HG03432 (cell line): ENCODE data around the gene TMC7.
"Not testable (repeated sequence)": the region's sequence is repeated elsewhere in the genome, so short reads cannot be mapped to it uniquely, and the experiment has no call there.

Source experiments
- ATAC-seq: cut with Tn5 transposase; IDR thresholded peaks from one replicate; pipeline ENCODE4 v1.9.1; 2021; ENCODE audit warnings: mild to moderate bottlenecking, moderate library complexity; ENCODE audit not compliant: unreplicated experiment

Gene TMC7

DNA sequence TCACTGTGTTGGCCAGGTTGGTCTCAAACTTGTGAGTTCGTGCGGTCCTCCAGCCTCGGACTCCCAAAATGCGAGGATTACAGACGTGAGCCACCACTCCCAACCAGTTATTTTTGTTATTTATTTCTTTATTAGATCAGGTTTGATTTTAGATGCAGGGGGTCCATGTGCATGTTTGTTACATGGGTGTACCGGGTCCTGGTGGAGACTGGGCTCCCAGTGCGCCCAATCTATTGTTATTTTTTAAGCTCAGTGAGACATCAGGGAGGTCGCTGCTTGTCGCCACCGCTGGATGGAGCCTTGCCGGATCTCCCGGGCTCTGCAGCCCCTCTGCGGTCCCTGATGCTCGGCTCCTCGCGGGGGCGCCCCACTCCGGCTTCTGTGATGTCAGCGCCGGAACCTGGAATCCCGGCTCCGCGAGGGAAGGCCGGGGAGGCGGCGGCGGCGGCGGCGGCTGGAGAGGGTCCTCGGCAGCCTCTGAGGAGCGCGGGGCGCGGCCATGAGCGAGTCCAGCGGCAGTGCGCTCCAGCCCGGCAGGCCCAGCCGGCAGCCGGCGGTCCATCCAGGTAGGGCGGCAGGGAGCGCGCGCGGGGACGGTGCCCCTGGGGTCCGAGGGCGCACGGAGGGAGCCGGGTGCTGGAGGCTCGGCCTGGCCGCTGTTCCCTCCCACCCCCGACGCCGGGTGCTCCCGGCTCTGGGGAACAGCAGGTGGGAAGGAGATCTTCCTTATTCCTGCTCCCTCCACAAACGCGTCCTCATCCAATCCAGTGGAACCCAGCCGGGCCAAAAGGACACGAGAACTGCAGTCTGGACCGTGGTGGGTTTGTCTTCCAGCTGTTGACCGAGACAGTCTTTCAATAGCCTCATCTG is at the start of gene TMC7:
TMC7 (plus strand) TSS at position 370 of the 870 bp plus-strand sequence; CDS start at position 500, 130 bp downstream.
- no peak for ATAC-seq

DNA sequence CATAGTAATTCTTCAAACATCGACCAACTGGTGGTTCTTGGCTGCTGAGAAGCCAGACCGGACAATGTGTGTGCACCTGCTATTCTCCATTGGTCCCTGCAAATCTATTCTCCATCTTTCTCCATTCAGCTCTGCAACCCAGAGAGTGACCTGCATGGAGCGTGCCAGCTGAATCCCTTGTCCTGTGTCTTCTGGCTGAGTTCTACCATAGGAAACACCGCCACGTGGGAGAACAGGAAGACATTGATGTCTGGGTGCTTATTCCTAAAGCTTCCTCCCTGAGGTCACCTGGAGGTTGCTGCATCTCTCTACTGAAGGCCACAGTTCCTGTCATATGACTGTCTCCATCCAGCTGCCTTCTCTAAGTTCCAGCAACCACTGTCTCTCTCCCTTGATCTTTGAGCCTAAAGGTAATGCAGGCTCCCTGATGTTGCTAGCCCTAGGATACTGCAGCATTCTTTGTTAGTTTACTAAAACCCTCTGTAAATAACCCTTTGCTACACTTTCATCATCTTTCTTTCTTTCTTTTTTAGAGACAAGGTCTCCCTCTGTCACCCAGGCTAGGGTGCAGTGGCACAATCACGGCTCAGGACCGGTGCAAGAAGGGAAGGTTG is 46.9 kb upstream of the TMC7 start:
- ATAC-seq, result no peak

DNA sequence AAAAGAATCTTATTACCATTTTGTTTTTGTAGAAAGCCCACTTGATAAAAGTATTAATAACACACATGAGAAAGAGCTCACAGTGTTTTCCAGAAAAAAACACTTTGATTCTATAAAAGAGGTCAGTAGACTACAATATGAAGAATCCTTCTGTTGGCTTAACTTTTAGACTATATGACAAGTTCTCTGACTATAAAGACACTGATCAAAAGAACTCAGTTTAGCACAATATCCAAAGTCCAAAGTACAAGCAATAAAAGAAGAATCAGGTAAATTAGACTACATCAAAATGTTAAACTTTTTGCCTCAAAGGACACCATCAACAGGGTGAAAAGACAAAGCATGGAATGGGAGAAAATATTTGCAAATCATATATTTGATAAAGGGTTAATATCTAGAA is 46.3 kb upstream of the TMC7 start:
- no peak for ATAC-seq

DNA sequence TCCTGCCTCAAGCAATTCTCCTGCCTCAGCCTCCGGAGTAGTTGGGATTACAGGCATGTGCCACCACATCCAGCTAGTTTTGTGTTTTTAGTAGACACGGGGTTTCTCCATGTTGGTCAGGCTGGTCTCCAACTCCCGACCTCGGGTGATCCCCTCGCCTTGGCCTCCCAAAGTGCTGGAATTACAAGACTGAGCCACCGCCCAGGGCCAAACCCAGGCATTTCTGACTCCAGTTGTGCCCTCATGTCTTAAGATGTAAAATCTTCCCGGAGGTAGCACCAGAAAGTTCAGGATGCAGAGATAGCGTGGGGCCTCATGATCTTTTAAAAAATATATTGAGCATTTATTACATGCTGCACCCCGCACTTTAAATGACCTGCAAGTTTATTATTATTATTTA is 44.7 kb upstream of the TMC7 start:
- no peak for ATAC-seq

DNA sequence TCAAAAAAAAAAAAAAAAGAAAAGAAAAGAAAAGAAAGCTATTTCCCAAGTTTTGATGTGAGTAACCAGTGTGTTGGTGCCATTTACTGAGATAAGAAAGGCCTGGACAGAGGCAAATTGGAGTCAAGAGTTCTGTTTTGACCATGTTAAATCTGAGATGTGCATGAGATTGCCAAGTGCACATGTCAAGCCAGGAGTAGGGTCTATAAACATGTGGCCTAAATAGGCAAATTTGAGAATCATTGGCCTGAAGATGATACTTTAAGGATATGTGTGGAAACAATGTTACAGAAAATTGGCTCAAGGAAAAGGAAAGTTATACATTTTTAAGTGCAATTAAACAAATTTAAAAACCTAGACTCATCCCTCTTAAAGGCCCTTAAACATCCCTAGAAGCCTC is 42.3 kb upstream of the TMC7 start:
- ATAC-seq, result no peak

DNA sequence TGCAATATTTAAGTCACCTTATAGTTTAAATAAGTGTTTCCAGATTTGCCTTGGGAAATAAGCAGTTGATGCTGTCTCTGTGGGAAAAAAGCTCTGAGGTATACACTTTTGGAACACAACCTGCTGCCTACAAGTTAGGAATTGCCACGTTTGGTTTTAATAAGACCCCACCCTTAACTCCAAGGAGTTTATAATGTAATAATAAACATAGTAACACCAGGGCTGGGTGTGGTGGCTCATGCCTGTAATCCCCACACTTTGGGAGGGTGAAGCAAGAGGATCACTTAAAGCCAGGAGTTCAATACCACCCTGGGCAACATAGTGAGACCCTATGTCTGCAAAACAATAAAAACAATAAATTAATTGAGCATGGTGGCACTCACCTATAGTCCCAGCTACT is 41.7 kb upstream of the TMC7 start:
- ATAC-seq, result no peak

DNA sequence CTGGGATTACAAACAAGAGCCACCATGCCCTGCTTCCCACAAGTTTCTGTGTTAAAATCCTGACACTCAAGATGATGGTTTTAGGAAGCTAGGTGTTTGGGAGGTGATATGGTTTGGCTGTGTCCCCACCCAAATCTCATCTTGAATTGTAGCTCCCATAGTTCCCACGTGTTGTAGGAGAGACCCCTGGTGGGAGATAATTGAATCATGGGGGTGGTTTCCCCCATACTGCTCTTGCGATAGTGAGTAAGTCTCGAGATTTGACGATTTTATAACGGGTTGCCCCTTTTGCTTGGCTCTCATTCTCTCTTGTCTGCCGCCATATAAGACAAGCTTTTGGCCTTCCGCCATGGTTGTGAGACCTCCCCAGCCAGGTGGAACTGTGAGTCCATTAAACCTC is 40.3 kb upstream of the TMC7 start:
- ATAC-seq, result no peak

DNA sequence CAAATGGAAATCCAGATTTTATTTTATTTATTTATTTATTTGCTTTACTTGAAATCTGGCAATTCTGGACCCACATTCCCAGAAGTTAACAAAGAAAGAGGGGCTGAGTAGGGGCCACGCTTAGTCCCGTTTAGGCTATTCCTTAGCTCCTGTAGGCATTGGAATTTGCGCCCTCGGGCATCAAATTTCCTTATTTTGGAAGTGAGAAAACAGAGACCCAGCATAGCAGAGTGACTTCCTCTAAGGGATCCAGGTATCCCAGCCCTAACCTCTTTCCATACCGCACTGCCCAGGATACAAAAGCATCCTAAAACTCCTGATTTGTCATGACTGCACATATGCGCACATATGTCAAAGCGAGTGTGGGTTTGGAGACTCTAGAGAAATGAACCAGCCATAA is 38.5 kb upstream of the TMC7 start:
- ATAC-seq, result no peak

DNA sequence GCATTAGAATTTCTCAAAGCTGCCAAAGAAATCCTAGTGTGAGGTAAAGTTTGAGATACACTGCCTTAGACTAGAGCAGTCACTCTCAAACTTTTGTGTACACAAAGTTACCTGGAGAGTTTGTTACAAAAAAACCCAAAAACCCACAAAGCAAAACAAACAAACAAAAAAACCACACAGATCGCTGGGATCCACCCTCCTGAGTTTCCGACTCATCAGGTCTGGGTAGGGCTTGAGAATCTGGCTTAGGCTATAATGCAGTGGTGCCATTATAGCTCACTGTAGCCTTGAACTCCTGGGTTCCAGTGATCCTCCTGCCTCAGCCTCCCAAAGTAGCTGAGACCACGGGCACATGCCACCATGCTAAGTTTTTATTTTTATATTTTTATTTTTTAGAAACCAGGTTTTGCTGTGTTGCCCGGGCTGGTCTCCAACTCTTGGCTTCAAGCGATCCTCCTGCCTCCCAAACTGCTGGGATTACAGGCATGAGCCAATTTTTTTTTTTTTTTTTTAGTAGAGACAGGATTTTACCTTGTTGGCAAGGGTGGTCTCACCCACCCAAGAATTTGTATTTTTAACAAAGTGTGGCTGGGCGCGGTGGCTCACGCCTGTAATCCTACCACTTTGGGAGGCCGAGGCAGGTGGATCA is 35.2 kb upstream of the TMC7 start:
- ATAC-seq, result no peak

DNA sequence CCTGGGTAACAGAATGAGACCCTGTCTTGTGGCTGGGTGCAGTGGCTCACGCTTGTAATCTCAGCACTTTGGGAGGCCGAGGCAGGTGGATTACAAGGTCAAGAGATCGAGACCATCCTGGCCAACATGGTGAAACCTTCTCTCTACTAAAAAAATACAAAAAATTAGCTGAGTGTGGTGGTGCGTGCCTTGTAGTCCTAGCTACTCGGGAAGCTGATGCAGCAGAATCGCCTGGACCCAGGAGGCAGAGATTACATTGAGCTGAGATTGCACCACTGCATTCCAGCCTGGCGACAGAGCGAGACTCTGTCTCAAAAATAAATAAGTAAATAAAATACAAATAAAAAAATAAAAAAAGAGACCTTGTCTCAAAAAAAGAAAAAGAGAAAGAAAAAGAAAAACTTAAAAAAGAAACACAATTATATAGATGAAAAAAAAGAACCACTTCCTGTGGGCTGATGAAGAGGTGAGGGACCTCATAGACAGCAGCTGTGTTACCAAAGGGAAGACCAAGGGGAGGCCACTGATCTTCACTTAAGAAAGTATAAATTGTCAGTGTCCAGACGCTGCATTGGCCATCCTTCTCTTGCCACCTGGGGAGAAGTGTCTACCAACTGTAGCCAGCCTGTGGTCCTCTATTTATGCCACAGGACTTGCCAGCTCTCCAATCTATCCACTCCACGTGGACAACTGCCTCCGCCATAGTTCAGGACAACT is 33.1 kb upstream of the TMC7 start:
- ATAC-seq, result no peak

DNA sequence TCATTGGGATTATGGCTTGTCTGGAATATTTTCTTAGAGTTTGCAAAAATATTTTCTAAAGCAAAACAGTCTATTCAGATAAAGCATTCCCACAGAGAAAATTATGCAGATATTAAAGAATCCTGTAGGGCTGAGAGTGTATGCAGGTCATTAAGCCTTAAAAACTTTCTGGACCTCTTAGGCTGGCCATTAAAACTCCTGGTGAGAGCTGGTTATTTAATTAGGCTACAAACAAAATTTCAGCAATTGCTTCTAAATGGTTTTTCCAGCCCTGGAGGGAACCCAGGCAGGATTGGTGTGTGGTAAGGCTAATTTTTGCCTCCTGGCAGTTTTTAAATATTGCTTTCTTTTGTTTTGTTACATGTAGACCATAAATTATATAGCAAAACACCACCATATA is 30.2 kb upstream of the TMC7 start:
- no peak for ATAC-seq

DNA sequence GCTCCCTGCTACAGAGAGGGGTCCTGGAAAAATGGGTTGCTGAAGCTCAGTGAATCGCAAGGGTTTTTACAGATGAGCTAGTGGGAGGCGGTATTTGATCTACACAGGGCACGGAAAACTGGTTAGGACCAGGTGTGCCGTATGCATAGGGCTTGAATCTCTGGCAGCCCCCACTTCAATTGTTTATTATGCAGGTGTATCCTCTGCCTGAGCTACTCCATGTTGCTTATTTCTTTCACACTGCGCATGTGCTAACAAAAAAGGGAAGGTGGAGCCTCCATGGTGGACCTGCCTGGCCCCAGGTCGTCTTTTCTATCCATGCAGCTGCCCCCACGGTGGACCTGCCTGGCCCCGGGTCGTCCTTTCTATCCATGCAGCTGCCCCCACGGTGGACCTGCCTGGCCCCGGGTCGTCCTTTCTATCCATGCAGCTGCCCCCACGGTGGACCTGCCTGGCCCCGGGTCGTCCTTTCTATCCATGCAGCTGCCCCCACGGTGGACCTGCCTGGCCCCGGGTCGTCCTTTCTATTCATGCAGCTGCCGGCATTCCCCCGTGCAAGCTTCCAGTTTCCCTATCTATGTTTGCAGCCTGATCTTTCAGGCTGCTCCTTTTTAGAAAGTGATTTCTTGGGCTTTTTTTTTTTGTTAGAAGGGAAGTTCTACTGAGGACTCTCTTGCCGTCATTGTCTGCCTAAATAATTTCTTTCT is 27.7 kb upstream of the TMC7 start:
- not testable (repeated sequence) for ATAC-seq

DNA sequence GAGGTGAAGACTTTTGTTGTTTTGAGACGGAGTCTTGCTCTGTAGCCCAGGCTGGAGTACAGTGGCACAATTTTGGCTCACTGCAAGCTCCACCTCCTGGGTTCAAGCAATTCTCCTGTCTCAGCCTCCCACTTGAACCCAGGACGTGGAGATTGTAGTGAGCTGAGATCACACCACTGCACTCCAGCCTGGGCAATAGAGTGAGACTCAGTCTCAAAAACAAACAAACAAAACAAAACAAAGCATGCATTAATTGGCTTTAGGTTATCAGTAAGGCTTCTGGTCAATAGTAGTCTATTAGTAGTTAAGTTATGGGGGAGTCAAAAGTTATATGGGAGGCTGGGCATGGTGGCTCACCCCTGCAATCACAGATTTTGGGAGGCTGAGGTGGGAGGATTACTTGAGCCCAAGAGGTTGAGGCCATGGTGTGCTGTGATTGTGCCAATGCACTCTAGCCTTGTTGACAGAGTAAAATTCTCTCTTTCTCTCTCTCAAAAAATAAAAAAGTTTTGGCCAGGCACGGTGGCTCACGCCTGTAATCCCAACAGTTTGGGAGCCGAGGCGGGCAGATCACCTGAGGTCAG is 27.0 kb upstream of the TMC7 start:
- ATAC-seq, result not testable (repeated sequence)

DNA sequence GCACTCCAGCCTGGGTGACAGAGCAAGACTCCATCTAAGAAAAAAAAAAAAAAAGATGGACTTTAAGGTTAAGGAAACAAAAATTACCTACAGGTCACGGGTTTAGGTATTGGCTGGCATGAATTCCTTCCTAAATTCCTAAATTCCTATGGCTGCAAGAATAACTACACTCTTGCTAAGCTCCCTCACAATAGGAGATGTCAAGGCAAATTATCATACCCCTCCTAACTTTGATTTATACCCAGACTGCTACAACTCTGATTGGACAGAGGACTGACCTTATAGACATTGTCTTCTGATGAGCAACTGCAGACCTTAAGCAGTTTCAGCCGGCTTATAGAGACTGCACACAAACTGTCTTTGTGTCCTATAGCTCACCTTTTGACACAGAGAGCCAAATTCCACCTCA is 25.1 kb upstream of the TMC7 start:
- ATAC-seq, result no peak

DNA sequence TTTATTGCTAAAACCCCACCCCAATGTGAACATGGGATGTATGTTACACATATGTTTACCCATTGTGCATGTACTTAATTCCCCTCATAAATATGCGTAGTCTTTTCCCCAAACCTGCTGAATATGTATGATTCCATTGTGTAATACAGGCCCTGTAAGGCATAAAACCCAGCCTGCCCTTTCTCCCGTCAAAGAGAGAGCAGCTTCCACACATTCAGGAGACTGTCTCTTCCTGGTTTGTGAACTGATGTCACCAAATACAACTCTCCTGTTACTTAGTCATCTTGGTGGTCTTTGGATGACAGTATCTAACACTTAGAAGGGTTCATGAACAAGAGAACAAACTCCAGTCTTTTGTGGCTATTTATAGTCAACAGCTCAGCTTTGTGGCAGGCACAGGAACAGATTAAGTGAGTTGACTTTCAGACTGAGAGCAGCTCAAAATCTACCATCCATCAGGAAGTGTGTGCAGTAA is 24.7 kb upstream of the TMC7 start:
- ATAC-seq, result no peak

DNA sequence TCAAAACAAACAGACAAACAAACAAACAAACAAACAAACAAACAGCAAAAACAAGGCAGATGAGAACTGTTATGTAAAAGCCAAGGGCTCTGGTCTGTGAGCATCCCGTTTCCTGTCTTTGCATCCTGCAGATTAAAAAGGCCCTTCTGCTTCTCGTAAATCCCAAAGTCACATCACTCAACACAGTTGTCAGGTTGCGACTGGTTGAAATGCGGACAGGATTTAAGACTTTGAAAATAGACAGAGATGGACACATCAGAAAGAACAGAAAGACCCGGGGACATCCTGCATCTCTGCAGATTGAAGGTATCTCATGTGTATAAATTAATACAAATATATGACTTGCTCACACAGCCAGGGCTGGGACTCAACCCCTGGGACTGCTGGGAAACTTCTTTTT is 18.2 kb upstream of the TMC7 start:
- no peak for ATAC-seq

DNA sequence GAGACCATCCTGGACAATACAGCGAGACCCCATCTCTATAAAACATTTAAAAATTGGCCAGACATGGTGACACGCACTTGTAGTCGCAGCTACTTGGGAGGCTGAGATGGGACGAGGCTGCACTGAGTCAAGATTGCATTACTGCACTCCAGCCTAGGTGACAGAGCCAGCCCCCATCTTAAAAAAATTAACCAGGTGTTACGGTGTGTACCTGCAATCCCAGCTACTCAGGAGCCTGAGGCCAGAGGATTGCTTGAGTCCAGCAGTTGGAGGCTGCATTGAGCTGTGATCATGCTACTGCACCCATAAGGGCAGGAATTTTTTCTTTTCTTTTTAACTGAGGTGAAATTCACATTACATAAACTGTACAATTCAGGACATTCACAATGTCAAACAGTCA is 16.9 kb upstream of the TMC7 start:
- no peak for ATAC-seq

DNA sequence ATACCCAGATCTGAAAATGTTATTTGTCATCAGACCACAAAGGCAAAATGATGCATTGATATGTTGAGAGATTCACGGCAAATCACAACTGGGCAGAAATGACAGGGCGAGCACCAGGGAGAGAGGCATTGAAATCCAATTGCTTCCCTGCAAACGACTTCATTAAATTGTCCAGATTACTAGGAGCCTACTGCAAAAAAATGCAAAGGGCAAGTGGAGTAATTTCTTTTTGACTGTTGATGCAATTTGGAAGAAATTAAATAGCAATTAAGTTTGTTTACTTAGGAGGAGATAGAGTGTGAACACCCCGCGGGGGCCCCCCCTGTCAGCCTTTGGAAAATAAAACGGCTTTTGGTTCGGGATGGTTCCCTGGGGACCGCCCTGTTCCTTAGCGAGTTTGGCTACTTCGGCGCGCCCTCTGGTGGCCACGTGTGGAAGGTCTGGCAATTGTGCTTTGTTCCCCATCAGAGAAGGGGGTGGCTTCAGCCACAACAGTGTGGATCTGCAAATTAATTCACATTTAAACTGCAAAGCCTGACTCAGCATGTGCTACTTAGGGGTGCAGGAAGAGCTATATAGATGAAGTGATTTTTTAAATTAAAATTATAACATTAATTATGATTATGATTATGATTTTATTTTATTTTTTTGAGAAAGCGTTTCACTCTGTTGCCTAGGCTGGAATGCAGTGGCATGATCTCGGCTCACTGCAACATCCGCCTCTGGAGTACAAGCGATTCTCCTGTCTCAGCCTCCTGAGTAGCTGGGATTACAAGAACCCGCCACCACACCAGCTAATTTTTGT is 14.5 kb upstream of the TMC7 start:
- no peak for ATAC-seq

DNA sequence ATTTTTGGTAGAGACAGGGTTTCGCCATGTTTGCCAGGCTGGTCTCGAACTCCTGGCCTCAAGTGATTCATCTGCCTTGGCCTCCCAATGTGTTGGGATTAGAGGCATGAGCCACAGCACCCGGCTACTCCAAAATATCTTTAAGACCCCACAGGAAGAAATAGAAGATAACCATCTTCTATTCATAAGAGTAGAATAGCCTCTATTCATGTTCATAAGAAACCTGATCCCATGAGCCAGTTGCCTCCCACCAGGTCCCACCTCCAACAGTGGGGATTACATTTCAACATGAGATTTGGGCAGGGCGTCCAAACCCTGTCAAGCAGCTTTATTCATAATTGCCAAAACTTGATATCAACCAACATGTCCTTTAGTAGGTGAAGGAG is 13.9 kb upstream of the TMC7 start:
- no peak for ATAC-seq
